ENCODE data around the gene LYST.

The LYST gene

DNA sequence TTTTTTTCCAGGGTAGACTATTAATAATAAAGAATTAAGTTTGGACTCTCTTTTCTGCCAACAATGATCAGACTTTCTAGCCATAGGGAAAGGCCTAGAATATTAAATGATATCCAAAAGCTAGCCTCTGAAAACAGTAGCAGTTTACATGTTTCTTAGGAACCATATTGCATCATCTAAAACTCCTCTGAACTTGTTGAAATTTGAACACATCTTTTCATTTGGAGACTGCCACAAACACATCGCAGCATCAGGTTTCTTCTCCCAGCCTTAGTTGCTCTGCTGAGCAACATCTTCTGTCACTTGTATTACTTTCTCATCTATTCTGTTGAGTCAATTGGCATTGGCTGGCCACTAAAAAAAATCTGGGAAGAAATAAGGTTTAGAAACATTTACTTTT is 153.9 kb downstream of the LYST start:
- no peak overlapping the region for H3K27ac ChIP-seq (ENCODE audit: low read depth, low read length)

DNA sequence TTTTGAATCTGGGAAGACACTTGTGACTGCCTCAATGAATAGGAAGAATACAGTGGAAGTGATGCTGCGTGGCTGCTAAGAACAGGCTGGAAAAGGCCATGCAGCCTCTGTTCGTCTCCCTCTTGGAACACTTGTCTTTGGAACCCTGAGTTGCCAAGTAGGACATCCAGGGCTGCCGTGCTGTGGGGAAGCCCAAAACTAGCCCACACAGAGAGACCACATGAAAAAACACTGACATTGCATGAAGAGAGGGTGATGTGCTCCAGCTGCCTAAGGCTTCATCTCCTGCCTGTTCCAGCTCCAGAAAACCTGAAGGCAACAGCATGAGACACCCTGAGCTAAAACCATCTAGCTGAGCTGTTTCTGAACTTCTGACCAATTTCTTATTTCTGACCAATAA is 156.0 kb downstream of the LYST start:
- no peaks in the 10 kb centered on the region for H3K36me3 ChIP-seq (ENCODE audit: control insufficient read depth, insufficient read depth, low read length)
- no peaks in the 10 kb centered on the region for H3K9me3 ChIP-seq (ENCODE audit: control insufficient read depth, insufficient read depth, low read depth, low read length)
- no peak overlapping the region for H3K27ac ChIP-seq (ENCODE audit: low read depth, low read length)
- no peak overlapping the region for H3K4me3 ChIP-seq (ENCODE audit: low read depth, low read length)
- H3K4me1 ChIP-seq (ENCODE audit: control insufficient read depth, insufficient read depth, low read length), result no peaks in the 10 kb centered on the region; the same call in 1 of the 2 replicates
- no peak overlapping the region for H3K9ac ChIP-seq (ENCODE audit: low read length)
- H3K27me3 ChIP-seq (ENCODE audit: control insufficient read depth, insufficient read depth, low read length), result no peaks in the 10 kb centered on the region

More for the DNA sequence above, 153.9 kb downstream of the LYST start:
- H3K9ac ChIP-seq (ENCODE audit: low read length), result no peak overlapping the region
- no peaks in the 10 kb centered on the region for H3K36me3 ChIP-seq (ENCODE audit: control insufficient read depth, insufficient read depth, low read length)
- no peaks in the 10 kb centered on the region for H3K9me3 ChIP-seq (ENCODE audit: control insufficient read depth, insufficient read depth, low read depth, low read length)
- no peaks in the 10 kb centered on the region for H3K4me1 ChIP-seq (ENCODE audit: control insufficient read depth, insufficient read depth, low read length)
- H3K27me3 ChIP-seq (ENCODE audit: control insufficient read depth, insufficient read depth, low read length), result no peaks in the 10 kb centered on the region
- H3K4me3 ChIP-seq (ENCODE audit: low read depth, low read length), result no peak overlapping the region

DNA sequence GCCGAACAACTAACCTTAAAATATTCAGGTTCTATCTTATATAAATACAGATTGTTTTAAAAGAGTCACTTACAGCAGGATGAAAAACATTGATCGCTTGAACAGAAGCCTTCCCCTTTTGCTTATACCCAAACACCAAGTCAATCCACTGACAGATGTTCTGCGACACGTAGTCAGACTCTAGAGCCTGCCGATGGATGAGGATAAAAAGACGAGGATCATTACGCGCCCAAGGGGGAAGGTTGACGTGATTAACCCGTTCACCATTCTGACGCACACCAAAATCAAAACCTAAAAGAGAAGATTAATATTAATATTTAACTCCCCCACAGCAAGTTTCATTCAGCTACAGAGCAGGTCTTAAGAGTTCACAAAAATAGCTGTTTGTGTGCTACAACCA is 157.7 kb downstream of the LYST start:
- Histone ChIP-seq H3K27ac (ENCODE audit: low read depth, low read length) (no peak overlapping the region), H3K4me3 (ENCODE audit: low read depth, low read length) (no peak overlapping the region), H3K4me1 (ENCODE audit: control insufficient read depth, insufficient read depth, low read length) (no peaks in the 10 kb centered on the region; the same call in 1 of the 2 replicates), H3K9me3 (ENCODE audit: control insufficient read depth, insufficient read depth, low read depth, low read length) (no peaks in the 10 kb centered on the region), H3K9ac (ENCODE audit: low read length) (no peak overlapping the region), H3K36me3 (ENCODE audit: control insufficient read depth, insufficient read depth, low read length) (no peaks in the 10 kb centered on the region), H3K27me3 (ENCODE audit: control insufficient read depth, insufficient read depth, low read length) (no peaks in the 10 kb centered on the region)

DNA sequence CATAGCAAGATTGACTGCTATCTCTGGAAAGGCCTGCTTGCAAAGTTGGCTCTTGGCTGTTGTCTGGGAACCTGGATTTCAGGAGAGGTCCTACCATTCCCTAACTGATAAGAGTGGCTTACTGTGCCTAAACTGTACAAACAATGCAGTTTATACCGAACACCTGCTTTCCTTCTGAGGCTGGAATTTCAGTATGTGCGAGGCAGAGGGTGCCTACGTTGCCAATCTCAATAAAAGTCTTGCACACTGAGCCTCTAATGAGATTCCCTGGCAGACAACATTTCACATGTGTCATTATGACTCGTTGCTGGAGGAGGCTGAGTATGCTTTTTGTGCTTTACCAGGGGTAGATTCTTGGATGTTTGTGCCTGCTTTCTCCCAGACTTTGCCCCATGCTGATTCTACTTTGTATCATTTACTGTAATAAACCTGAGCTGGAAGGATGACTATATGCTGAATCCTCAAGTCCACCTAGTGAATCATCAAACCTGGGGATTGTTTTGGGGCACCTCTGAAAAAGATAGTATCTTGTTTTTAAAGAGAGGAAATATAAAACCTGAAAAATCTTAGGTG is 158.2 kb downstream of the LYST start:
- H3K4me3 ChIP-seq (ENCODE audit: low read depth, low read length), result no peak overlapping the region
- no peaks in the 10 kb centered on the region for H3K9me3 ChIP-seq (ENCODE audit: control insufficient read depth, insufficient read depth, low read depth, low read length)
- H3K9ac ChIP-seq (ENCODE audit: low read length), result no peak overlapping the region
- H3K4me1 ChIP-seq (ENCODE audit: control insufficient read depth, insufficient read depth, low read length), result no peaks in the 10 kb centered on the region; the same call in 1 of the 2 replicates
- H3K27me3 ChIP-seq (ENCODE audit: control insufficient read depth, insufficient read depth, low read length), result no peaks in the 10 kb centered on the region
- H3K27ac ChIP-seq (ENCODE audit: low read depth, low read length), result no peak overlapping the region
- no peaks in the 10 kb centered on the region for H3K36me3 ChIP-seq (ENCODE audit: control insufficient read depth, insufficient read depth, low read length)

- Histone ChIP-seq H3K4me3 (ENCODE audit: low read depth, low read length) (no peak overlapping the region), H3K9me3 (ENCODE audit: control insufficient read depth, insufficient read depth, low read depth, low read length) (no peaks in the 10 kb centered on the region), H3K27ac (ENCODE audit: low read depth, low read length) (no peak overlapping the region), H3K9ac (ENCODE audit: low read length) (no peak overlapping the region), H3K27me3 (ENCODE audit: control insufficient read depth, insufficient read depth, low read length) (no peaks in the 10 kb centered on the region), H3K4me1 (ENCODE audit: control insufficient read depth, insufficient read depth, low read length) (no peaks in the 10 kb centered on the region; the same call in 1 of the 2 replicates), H3K36me3 (ENCODE audit: control insufficient read depth, insufficient read depth, low read length) (no peaks in the 10 kb centered on the region)
Measured at GRCh38 chr1:235703506-235703905, 163.2 kb downstream of the LYST start.

GRCh38 chr1:235702412-235702811 is 164.3 kb downstream of the LYST start:
- no peak overlapping the region for H3K27ac ChIP-seq (ENCODE audit: low read depth, low read length)
- H3K9ac ChIP-seq (ENCODE audit: low read length), result no peak overlapping the region
- H3K36me3 ChIP-seq (ENCODE audit: control insufficient read depth, insufficient read depth, low read length), result no peaks in the 10 kb centered on the region
- no peaks in the 10 kb centered on the region; the same call in 1 of the 2 replicates for H3K4me1 ChIP-seq (ENCODE audit: control insufficient read depth, insufficient read depth, low read length)
- H3K27me3 ChIP-seq (ENCODE audit: control insufficient read depth, insufficient read depth, low read length), result no peaks in the 10 kb centered on the region
- no peaks in the 10 kb centered on the region for H3K9me3 ChIP-seq (ENCODE audit: control insufficient read depth, insufficient read depth, low read depth, low read length)
- H3K4me3 ChIP-seq (ENCODE audit: low read depth, low read length), result no peak overlapping the region

GRCh38 chr1:235697508-235697907 is 169.2 kb downstream of the LYST start:
- Histone ChIP-seq H3K36me3 (ENCODE audit: control insufficient read depth, insufficient read depth, low read length) (no peaks in the 10 kb centered on the region), H3K27me3 (ENCODE audit: control insufficient read depth, insufficient read depth, low read length) (no peaks in the 10 kb centered on the region), H3K4me3 (ENCODE audit: low read depth, low read length) (no peak overlapping the region), H3K9ac (ENCODE audit: low read length) (no peak overlapping the region), H3K9me3 (ENCODE audit: control insufficient read depth, insufficient read depth, low read depth, low read length) (no peaks in the 10 kb centered on the region), H3K4me1 (ENCODE audit: control insufficient read depth, insufficient read depth, low read length) (no peaks in the 10 kb centered on the region), H3K27ac (ENCODE audit: low read depth, low read length) (no peak overlapping the region)

DNA sequence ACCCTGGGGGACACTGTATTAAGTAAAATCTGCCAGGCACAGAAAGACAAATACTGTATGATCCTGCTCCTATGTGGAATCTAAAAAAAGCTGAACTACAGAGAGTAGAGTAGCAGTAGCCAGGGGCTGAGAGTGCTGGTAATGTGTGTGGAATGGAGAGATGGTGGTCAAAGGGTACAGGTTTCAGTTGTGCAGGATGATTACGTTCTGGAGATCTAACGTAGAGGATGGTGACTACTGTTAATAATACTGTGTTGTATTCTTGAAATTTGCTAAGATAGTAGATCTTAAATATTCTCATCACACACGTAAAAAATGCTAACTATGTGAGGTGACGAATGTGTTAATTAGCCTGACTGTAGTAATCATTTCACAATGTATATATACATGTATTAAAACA is 177.3 kb downstream of the LYST start:
- H3K27ac ChIP-seq (ENCODE audit: low read depth, low read length), result no peak overlapping the region
- no peaks in the 10 kb centered on the region for H3K4me1 ChIP-seq (ENCODE audit: control insufficient read depth, insufficient read depth, low read length)
- no peaks in the 10 kb centered on the region for H3K36me3 ChIP-seq (ENCODE audit: control insufficient read depth, insufficient read depth, low read length)
- H3K27me3 ChIP-seq (ENCODE audit: control insufficient read depth, insufficient read depth, low read length), result no peaks in the 10 kb centered on the region
- H3K9ac ChIP-seq (ENCODE audit: low read length), result no peak overlapping the region
- no peak overlapping the region for H3K4me3 ChIP-seq (ENCODE audit: low read depth, low read length)
- H3K9me3 ChIP-seq (ENCODE audit: control insufficient read depth, insufficient read depth, low read depth, low read length), result no peaks in the 10 kb centered on the region

DNA sequence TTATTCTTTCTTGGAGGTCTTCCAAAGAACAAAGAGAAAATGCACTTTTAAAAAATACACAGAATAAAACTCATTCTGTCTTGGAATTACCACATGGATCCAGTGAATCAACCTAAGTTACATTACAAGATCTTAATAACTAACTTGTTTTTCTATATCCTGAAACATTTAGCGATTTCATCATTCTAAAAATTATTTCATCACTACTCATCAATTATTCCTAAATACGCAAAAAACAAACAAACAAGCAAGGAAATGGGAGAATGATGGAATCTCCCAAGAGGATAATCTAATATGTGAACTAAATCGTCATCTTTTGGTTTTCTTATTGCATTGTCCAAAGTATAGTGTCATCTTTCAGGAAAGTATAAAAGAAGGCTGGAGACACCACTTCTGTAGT is 178.6 kb downstream of the LYST start:
- Histone ChIP-seq H3K36me3 (ENCODE audit: control insufficient read depth, insufficient read depth, low read length) (no peaks in the 10 kb centered on the region), H3K27me3 (ENCODE audit: control insufficient read depth, insufficient read depth, low read length) (no peaks in the 10 kb centered on the region), H3K4me1 (ENCODE audit: control insufficient read depth, insufficient read depth, low read length) (no peaks in the 10 kb centered on the region), H3K4me3 (ENCODE audit: low read depth, low read length) (no peak overlapping the region), H3K9me3 (ENCODE audit: control insufficient read depth, insufficient read depth, low read depth, low read length) (no peaks in the 10 kb centered on the region), H3K9ac (ENCODE audit: low read length) (no peak overlapping the region), H3K27ac (ENCODE audit: low read depth, low read length) (no peak overlapping the region)

- no peak overlapping the region for H3K4me3 ChIP-seq (ENCODE audit: low read depth, low read length)
- H3K9me3 ChIP-seq (ENCODE audit: control insufficient read depth, insufficient read depth, low read depth, low read length), result no peaks in the 10 kb centered on the region
- H3K9ac ChIP-seq (ENCODE audit: low read length), result no peak overlapping the region
- peaks cover 4% of the 10 kb centered on the region; the same call in 1 of the 2 replicates for H3K4me1 ChIP-seq (ENCODE audit: control insufficient read depth, insufficient read depth, low read length)
- H3K27me3 ChIP-seq (ENCODE audit: control insufficient read depth, insufficient read depth, low read length), result no peaks in the 10 kb centered on the region
- H3K27ac ChIP-seq (ENCODE audit: low read depth, low read length), result no peak overlapping the region
- H3K36me3 ChIP-seq (ENCODE audit: control insufficient read depth, insufficient read depth, low read length), result no peaks in the 10 kb centered on the region
Measured at GRCh38 chr1:235683653-235684052, 183.1 kb downstream of the LYST start.

GRCh38 chr1:235682216-235682615 is 184.5 kb downstream of the LYST start:
- Histone ChIP-seq H3K27ac (ENCODE audit: low read depth, low read length) (no peak overlapping the region), H3K36me3 (ENCODE audit: control insufficient read depth, insufficient read depth, low read length) (no peaks in the 10 kb centered on the region), H3K4me3 (ENCODE audit: low read depth, low read length) (no peak overlapping the region), H3K9me3 (ENCODE audit: control insufficient read depth, insufficient read depth, low read depth, low read length) (no peaks in the 10 kb centered on the region), H3K4me1 (ENCODE audit: control insufficient read depth, insufficient read depth, low read length) (peaks cover 4% of the 10 kb centered on the region; the same call in 1 of the 2 replicates), H3K27me3 (ENCODE audit: control insufficient read depth, insufficient read depth, low read length) (no peaks in the 10 kb centered on the region), H3K9ac (ENCODE audit: low read length) (no peak overlapping the region)
